Rectal smooth muscle tissue (tissue), 1 donor: Measurements from ENCODE around the gene ELANE.
"Not testable (repeated sequence)": the region's sequence is repeated elsewhere in the genome, so short reads cannot be mapped to it uniquely, and the experiment has no call there.

Source experiments
- H3K27ac ChIP-seq: one replicate; pipeline ENCODE4 v1.7.0; 2013; ENCODE audit warnings: low read depth, low read length, inconsistent platforms
- H3K27me3 ChIP-seq: one replicate; pipeline ENCODE4 v1.7.0; 2013; ENCODE audit warnings: low read length; ENCODE audit not compliant: control insufficient read depth, insufficient read depth
- H3K36me3 ChIP-seq: one replicate; pipeline ENCODE4 v1.7.0; 2013; ENCODE audit warnings: low read length; ENCODE audit not compliant: control insufficient read depth, insufficient read depth
- H3K4me1 ChIP-seq: one replicate; pipeline ENCODE4 v1.7.0; 2013; ENCODE audit warnings: low read length; ENCODE audit not compliant: control insufficient read depth, insufficient read depth
- H3K4me3 ChIP-seq: one replicate; pipeline ENCODE4 v1.7.0; 2013; ENCODE audit warnings: low read length
- H3K9ac ChIP-seq: one replicate; pipeline ENCODE4 v1.7.0; 2013; ENCODE audit warnings: low read length

ELANE gene

DNA sequence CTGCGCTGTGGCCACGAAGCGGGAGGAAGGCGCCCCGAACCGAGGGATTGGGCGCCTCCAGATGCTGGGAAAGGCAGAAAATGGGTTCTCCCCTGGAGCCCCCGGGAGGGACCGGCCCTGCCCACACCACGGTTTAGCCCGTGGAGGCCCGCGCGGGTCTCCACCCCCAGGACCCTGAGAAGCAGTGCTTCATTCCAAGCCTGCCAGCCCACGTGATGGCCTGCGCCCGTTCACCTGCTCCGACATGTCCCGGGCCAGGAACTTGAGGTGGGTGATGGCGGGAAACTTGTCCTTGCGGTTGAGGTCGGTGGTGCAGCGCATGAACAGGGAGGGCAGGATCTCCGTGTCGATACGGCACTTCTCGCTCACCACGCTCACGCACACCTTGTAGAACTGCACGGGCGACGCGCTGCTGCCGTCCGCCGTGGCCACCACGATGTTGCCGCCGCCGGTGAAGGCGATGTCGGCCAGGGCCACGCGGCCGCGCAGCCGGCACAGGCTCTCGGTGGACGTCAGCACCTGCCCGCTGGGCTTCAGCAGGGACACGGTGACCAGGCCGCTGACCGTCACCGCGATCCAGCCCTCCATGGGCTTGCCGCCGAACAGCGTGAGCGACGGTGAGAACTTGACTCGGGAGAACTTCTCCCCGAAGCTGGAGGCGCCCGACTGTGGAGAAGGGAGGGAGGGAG is 33.6 kb downstream of the ELANE start:
- H3K4me1 ChIP-seq, result no peaks in the 10 kb centered on the region
- H3K36me3 ChIP-seq, result peaks cover 24% of the 10 kb centered on the region
- no peak overlapping the region for H3K4me3 ChIP-seq
- H3K27me3 ChIP-seq, result no peaks in the 10 kb centered on the region
- no peak overlapping the region for H3K27ac ChIP-seq
- no peak overlapping the region for H3K9ac ChIP-seq

DNA sequence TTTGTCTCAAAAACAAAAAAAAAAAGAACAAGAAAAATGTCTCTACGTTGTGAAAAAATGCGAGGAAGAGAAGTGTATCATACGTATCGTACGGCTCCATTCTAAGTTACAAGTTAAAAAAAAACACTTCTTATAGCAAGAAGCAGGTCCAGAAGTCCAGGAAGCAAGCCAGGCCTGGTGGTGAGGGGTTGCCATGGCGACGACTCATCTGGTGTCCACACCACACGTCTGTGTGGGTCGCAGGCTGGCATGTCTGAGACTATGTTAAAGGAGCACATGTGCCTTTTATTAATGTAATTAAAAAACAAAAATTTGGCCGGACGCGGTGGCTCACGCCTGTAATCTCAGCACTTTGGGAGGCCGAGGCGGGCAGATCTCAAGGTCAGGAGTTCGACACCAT is 35.0 kb downstream of the ELANE start:
- Histone ChIP-seq H3K27me3 (no peaks in the 10 kb centered on the region), H3K36me3 (peaks cover 18% of the 10 kb centered on the region), H3K9ac (no peak overlapping the region), H3K4me3 (no peak overlapping the region), H3K27ac (no peak overlapping the region), H3K4me1 (no peaks in the 10 kb centered on the region)

DNA sequence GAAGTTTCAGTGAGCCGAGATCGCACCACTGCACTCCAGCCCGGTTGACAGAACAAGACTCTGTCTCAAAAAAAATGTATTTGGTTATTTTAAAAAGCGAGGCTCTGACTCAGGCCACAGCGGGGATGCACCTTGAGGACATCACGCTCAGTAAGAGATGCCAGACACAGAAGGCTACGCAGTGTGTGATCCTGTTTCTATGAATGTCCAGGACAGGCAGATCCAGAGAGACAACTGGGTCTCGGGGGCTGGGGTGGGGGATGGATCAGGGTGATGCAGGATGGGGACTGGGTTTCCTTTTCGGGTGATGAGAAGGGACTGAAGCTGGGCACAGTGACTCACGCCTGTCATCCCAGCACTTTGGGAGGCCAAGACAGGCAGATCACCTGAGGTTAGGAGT is 35.5 kb downstream of the ELANE start:
- Histone ChIP-seq H3K27ac (no peak overlapping the region), H3K4me3 (no peak overlapping the region), H3K36me3 (peaks cover 17% of the 10 kb centered on the region), H3K9ac (no peak overlapping the region), H3K27me3 (no peaks in the 10 kb centered on the region), H3K4me1 (no peaks in the 10 kb centered on the region)

DNA sequence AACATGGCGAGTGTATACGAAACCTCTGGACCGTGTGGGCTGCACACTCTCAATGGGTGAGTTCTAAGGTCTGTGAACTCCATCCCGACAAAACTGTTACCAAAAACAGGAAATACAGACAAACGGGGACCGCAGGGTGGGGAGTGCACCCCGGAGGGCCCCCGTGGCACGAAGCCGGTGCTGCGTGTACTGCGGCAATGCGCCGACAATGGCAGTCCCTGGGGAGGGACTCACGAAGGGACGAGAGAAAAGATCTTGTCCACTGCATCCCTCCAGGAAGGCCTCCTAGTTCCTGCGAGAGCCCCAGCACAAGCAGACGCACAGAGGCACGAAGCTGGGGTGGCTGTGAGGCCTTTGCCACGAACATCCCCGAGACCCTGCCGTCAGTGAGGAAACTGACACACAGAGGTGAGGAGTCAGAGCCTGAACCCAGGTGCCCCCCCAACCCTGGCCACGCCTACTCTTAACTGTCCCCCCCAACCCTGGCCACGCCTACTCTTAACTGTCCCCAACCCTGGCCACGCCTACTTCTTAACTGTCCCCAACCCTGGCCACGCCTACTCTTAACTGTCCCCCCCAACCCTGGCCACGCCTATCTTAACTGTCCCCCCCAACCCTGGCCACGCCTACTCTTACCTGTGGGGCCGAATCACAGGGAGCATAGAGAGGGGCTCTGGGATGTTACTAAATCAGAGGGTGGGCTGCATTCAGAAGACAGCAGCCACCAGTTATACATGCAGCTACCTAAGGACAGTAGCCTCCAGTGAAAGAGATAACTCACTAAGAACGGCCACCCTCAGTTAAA is 36.7 kb downstream of the ELANE start:
- H3K4me3 ChIP-seq, result no peak overlapping the region
- no peaks in the 10 kb centered on the region for H3K27me3 ChIP-seq
- no peaks in the 10 kb centered on the region for H3K4me1 ChIP-seq
- no peak overlapping the region for H3K9ac ChIP-seq
- peaks cover 11% of the 10 kb centered on the region for H3K36me3 ChIP-seq
- H3K27ac ChIP-seq, result no peak overlapping the region

DNA sequence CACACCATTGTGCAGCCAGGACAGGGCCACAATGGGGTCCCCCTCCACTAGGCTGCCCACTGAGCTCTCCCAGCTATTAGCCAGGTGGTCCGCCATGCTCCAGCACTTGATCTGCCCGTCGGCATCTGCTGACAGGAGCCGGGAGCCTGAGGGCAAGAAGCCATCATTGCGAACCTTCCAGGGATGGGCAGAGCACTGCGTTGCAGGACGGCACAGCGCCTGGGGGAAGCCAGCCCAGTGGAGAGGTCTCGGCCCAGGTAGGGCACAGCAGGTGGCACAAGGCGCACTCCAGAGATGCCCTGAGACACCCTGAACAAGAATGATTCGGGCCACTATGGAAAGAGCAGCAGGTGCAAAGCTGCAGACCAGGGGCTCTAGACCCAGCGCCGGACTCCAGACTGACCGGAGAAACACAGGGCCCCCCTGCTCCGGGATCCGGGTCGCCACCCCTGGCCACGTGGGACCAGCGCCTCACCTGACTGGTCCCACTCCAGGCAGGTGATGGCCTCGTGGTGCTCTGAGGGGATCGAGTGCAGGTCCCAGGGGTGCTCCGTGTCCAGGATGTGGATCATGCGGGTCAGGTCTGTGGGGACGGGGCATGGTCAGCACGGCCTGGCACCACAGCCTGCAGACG is 37.7 kb downstream of the ELANE start:
- peaks cover 10% of the 10 kb centered on the region for H3K36me3 ChIP-seq
- H3K4me1 ChIP-seq, result no peaks in the 10 kb centered on the region
- H3K27ac ChIP-seq, result no peak overlapping the region
- H3K4me3 ChIP-seq, result no peak overlapping the region
- H3K9ac ChIP-seq, result no peak overlapping the region
- no peaks in the 10 kb centered on the region for H3K27me3 ChIP-seq

DNA sequence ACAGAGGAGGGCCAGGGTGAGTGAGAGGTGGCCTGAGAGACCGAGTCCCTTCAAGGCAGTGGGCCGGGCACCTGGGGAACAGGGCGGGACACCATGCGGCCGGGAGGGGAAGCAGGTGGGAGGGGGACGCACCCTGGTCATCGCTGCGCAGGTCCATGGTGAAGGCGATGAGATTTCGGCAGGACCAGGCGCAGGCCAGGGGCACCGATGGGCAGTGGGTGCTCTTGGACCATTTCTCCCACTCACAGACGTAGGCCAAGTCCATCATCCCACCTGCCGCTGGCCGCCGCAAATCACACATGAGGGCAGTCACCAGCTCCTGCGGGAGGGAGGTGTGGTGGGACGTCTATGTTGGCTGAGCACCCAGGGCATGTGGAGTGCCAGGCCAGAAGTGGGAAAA is 38.7 kb downstream of the ELANE start:
- H3K4me3 ChIP-seq, result no peak overlapping the region
- no peak overlapping the region for H3K9ac ChIP-seq
- peaks cover 6% of the 10 kb centered on the region for H3K36me3 ChIP-seq
- H3K4me1 ChIP-seq, result no peaks in the 10 kb centered on the region
- no peak overlapping the region for H3K27ac ChIP-seq
- no peaks in the 10 kb centered on the region for H3K27me3 ChIP-seq

DNA sequence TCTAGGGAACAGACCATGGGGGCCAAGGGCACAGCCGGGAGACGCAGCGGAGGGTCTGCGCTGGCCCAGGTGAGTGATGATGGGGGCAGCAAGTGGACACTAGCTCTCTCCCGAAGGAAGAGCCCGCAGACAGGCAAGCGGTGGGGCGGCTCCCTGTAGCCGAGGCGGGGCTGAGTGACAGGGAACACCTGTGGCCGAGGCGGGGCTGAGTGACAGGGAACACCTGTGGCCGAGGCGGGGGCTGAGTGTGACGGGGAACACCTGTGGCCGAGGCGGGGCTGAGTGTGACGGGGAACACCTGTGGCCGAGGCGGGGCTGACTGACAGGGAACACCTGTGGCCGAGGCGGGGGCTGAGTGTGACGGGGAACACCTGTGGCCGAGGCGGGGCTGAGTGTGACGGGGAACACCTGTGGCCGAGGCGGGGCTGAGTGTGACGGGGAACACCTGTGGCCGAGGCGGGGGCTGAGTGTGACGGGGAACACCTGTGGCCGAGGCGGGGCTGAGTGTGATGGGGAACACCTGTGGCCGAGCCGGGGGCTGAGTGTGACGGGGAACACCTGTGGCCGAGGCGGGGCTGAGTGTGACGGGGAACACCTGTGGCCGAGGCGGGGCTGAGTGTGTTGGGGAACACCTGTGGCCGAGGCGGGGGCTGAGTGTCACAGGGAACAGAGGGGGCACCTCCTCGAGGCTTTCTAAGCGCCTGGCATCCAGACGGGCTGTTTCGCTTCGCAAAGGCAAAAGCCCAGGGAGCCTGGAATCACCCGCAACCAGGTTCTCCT is 39.5 kb downstream of the ELANE start:
- H3K27ac ChIP-seq, H3K27me3 ChIP-seq, H3K4me1 ChIP-seq, H3K36me3 ChIP-seq: not testable (repeated sequence)
- Histone ChIP-seq H3K9ac (peak overlapping the region; percentile 56), H3K4me3 (peak overlapping the region; percentile 73)

DNA sequence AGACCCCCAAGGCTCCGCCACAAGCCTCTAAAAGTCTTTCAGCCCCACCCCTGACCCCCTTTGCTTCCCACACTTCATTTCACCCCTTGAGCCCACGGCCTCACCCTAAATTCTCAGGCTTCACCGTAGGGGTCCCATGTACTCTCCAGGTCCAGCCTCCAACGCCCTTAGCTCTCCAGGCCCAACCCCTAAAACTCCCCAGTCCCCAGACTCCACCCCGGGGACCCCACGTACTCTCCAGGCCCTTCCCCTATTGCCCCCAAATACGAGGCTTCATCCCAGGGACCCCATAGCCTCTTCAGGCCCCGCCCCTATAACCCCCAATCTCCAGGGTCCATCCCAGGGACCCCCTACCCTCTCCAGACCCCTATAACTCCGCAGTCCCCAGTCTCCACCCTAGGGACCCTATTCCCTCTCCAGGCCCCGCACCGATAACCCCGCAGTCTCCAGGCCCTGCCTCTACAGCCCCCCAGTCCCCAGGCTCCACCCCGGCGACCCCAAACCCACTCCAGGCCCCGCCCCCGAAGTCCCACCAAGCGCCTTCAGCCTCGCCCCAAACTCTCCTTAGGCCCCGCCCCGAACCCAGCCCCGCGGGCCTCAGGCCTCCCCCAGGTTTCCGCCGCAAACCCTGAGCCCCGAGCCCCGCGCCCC is 40.3 kb downstream of the ELANE start:
- Histone ChIP-seq H3K27ac (peak overlapping the region; percentile 97), H3K4me3 (peak overlapping the region; percentile 73), H3K36me3 (peaks cover 6% of the 10 kb centered on the region), H3K9ac (peak overlapping the region; percentile 56), H3K4me1 (no peaks in the 10 kb centered on the region), H3K27me3 (no peaks in the 10 kb centered on the region)

DNA sequence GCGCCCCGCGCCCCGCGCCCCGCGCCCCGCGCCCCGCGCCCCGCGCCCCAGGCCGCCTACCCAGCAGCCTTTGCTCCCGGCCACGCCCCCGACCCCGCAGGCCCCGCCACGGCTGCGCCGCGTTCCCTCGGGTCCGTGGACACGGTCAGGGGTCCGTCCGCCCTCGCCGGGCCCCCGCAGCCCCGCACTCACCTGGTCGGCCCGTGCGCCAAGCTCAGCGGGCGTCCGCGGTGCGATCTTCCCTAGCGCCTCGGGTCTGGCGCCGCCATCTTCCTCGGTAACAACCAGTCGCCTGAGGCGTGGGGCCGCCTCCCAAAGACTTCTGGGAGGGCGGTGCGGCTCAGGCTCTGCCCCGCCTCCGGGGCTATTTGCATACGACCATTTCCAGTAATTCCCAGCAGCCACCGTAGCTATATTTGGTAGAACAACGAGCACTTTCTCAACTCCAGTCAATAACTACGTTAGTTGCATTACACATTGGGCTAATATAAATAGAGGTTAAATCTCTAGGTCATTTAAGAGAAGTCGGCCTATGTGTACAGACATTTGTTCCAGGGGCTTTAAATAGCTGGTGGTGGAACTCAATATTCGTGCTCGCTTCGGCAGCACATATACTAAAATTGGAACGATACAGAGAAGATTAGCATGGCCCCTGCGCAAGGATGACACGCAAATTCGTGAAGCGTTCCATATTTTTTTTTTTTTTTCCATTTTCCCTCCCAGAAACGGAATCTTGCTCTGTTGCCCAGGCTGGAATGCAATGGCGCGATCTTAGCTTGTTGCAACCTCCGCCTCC is 41.0 kb downstream of the ELANE start, which contains the start of the genes MED16 and RNU6-9:
MED16 (minus strand) TSS at position 294 of the 796 bp plus-strand sequence. CDS start 2,056 bp downstream, outside the sequence.
RNU6-9 (plus strand) TSS at position 591 of the 796 bp plus-strand sequence.
- H3K36me3 ChIP-seq, result peaks cover 6% of the 10 kb centered on the region

DNA sequence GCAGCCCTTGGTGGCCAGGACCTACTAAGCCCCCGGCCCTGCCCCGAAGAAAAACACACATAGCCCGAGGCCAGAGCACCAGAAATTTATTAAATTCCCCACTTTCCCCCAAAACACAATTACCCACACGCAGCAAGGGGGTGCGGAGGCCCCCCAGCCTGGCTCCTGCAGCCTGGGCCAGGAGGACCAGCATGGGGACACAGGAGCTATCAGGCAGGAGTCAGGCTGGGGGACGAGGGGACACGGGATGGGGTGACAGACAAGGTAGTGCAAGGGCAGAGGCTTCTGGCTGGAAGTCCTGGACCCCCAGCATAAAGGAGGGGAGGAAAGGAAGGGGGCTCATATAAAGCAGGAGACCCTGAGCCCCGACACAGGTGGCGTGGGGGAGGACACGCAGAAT is 44.3 kb downstream of the ELANE start:
- no peaks in the 10 kb centered on the region for H3K36me3 ChIP-seq
- H3K4me1 ChIP-seq, result no peaks in the 10 kb centered on the region
- no peak overlapping the region for H3K27ac ChIP-seq
- no peak overlapping the region for H3K9ac ChIP-seq
- H3K27me3 ChIP-seq, result no peaks in the 10 kb centered on the region
- H3K4me3 ChIP-seq, result no peak overlapping the region

More for the DNA sequence above, 41.0 kb downstream of the ELANE start, which contains the start of the genes MED16 and RNU6-9:
- no peaks in the 10 kb centered on the region for H3K27me3 ChIP-seq
- peak within 1 kb of the TSS; percentile 78 for H3K4me3 ChIP-seq
- H3K9ac ChIP-seq, result peak within 1 kb of the TSS; percentile 56
- no peaks in the 10 kb centered on the region for H3K4me1 ChIP-seq
- peak within 1 kb of the TSS; percentile 97 for H3K27ac ChIP-seq

DNA sequence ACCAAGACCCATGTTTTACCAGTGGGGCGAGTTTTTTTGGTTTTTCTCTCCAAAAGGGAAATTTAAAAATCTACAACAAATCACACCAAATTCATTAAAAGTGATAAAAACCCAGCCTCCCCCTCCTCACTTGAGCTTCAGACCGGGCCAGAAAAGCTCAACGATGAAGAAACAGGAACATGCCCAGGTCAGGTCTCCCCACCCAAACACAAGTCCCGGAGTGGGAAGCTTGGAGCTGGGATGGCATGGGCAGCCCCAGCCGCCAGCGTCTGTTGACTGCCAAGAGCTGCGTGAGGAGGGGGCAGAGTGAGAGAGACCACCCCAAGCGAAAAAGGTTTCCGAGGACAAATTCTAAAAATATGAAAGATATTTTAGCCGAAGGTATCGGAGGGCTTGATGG is 44.9 kb downstream of the ELANE start:
- Histone ChIP-seq H3K4me3 (no peak overlapping the region), H3K36me3 (peaks cover 3% of the 10 kb centered on the region)

More for the DNA sequence above, 44.9 kb downstream of the ELANE start:
- Histone ChIP-seq H3K9ac (no peak overlapping the region), H3K27me3 (no peaks in the 10 kb centered on the region), H3K27ac (no peak overlapping the region), H3K4me1 (no peaks in the 10 kb centered on the region)
